GM12878 (cell line): ENCODE measurements around the gene FYTTD1. TPM values are rescaled to one million over a fixed set of nuclear protein-coding genes. Genes with fewer than 3 reads are reported as not detected.

Experiments
- ATF7 ChIP-seq: fragments of 450-650 bp; IDR thresholded peaks from 2 replicates; pipeline ENCODE4 v1.6.1; 2016; ENCODE audit warnings: low read depth, mild to moderate bottlenecking
- BRCA1 ChIP-seq: IDR thresholded peaks from 2 replicates; pipeline ENCODE4 v1.6.1; 2011; ENCODE audit warnings: low read depth, low read length, improper control_type of control experiment
- CBX3 ChIP-seq: fragments of 200-600 bp; sonication (generic); IDR thresholded peaks from 2 replicates; pipeline ENCODE4 v1.6.1; 2016; ENCODE audit warnings: low read depth, borderline replicate concordance
- CEBPB ChIP-seq, 2 experiments: fragments of 150-350 bp in 1 of 2; IDR thresholded peaks; 2 replicates each; pipeline ENCODE4 v1.6.1; 2012 to 2014; ENCODE audit warnings: low read depth in 2 of 2, low read length in 2 of 2, borderline replicate concordance in 1 of 2, inconsistent platforms in 1 of 2
- CHD2 ChIP-seq: IDR thresholded peaks from 2 replicates; pipeline ENCODE4 v1.6.1; 2011; ENCODE audit warnings: low read depth, low read length, improper control_type of control experiment, borderline replicate concordance
- EED ChIP-seq: sonication (generic); IDR thresholded peaks from 2 replicates; pipeline ENCODE4 v1.6.1; 2016; ENCODE audit warnings: antibody characterized with exemption, low read depth
- ETV6 ChIP-seq, 2 experiments: fragments of 450-650 bp in 1 of 2; IDR thresholded peaks in 1 of 2; conservative IDR thresholded peaks in 1 of 2; 2 replicates each; pipeline ENCODE4 v1.6.1; 2014; ENCODE audit warnings: antibody characterized with exemption in 1 of 2, borderline replicate concordance in 1 of 2, low read depth in 1 of 2, mild to moderate bottlenecking in 1 of 2, moderate library complexity in 1 of 2
- HDAC6 ChIP-seq: fragments of 200-600 bp; sonication (generic); IDR thresholded peaks from one replicate; pipeline ENCODE4 v1.8.0; 2017; ENCODE audit warnings: antibody characterized with exemption; ENCODE audit not compliant: unreplicated experiment
- JUND ChIP-seq: IDR thresholded peaks from 2 replicates; pipeline ENCODE4 v1.6.1; 2012; ENCODE audit warnings: low read depth, mild to moderate bottlenecking, low read length, improper control_type of control experiment, moderate library complexity
- MEF2A ChIP-seq: IDR thresholded peaks from 2 replicates; pipeline ENCODE4 v1.6.1; 2011; ENCODE audit warnings: low read depth, mild to moderate bottlenecking, low read length, moderate library complexity; ENCODE audit not compliant: insufficient read depth
- NR2C1 ChIP-seq: fragments of 450-650 bp; IDR thresholded peaks from 2 replicates; pipeline ENCODE4 v1.6.1; 2017; ENCODE audit warnings: antibody characterized with exemption, mild to moderate bottlenecking, moderate library complexity
- NR2C2 ChIP-seq: IDR thresholded peaks from 2 replicates; pipeline ENCODE4 v1.6.1; 2011; ENCODE audit warnings: borderline replicate concordance, low read depth; ENCODE audit not compliant: control insufficient read depth, insufficient read length
- NR2F1 ChIP-seq: fragments of 450-650 bp; conservative IDR thresholded peaks from 2 replicates; pipeline ENCODE4 v1.6.1; 2017; ENCODE audit warnings: mild to moderate bottlenecking
- SMARCA5 ChIP-seq: fragments of 450-650 bp; IDR thresholded peaks from 2 replicates; pipeline ENCODE4 v1.6.1; 2017; ENCODE audit warnings: mild to moderate bottlenecking
- SPI1 ChIP-seq: IDR thresholded peaks from 2 replicates; pipeline ENCODE4 v1.6.1; 2011; ENCODE audit warnings: low read depth, mild to moderate bottlenecking, low read length, moderate library complexity, borderline replicate concordance; ENCODE audit not compliant: insufficient read depth
- SREBF2 ChIP-seq: IDR thresholded peaks from 2 replicates; pipeline ENCODE4 v1.6.1; 2012; ENCODE audit warnings: mild to moderate bottlenecking, low read length
- TBL1XR1 ChIP-seq: IDR thresholded peaks from 2 replicates; pipeline ENCODE4 v1.6.1; 2012; ENCODE audit warnings: low read depth, low read length, improper control_type of control experiment
- ZNF384 ChIP-seq: IDR thresholded peaks from 2 replicates; pipeline ENCODE4 v1.6.1; 2012; ENCODE audit warnings: low read depth, mild to moderate bottlenecking, low read length, improper control_type of control experiment, borderline replicate concordance
- polyA plus RNA-seq, 11 experiments: library from polyadenylated mRNA; depleted of rRNA in 4 of 11; unstranded in 6 of 11; stranded (reverse) in 5 of 11; fragments of >200 nt; fragmentation: Nextera tagmentation in 4 of 11; fragmentation: Illumina TruSeq in 1 of 11; extraction: Ambion mirVana in 4 of 11; extraction: Trizol in 1 of 11; gene quantifications; 1 replicate in 1 of 11; 2 replicates in 10 of 11; pipeline versions ENCODE4 v1.2.1 to v1.2.3, GENCODE V29; 2011 to 2016; ENCODE audit warnings: inconsistent platforms in 2 of 11, missing spikeins in 2 of 11, low read depth in 1 of 11
- total RNA-seq, 4 experiments: library from RNA; depleted of rRNA in 3 of 4; stranded (reverse); fragments of >200 nt in 3 of 4; fragmentation: Illumina TruSeq in 1 of 4; extraction: Trizol in 1 of 4; gene quantifications; 2 replicates each; pipeline versions ENCODE4 v1.2.1 to v1.2.3, GENCODE V29; 2013 to 2021
- TF ChIP-seq, protein P1 (sequence below): fragments of 450-650 bp; formaldehyde crosslinking; IDR thresholded peaks from 2 replicates; pipeline ENCODE4 v1.4.0; 2022; ENCODE audit warnings: mild to moderate bottlenecking, moderate library complexity
- TF ChIP-seq, protein P2 (sequence below): IDR thresholded peaks from 2 replicates; pipeline ENCODE4 v1.6.1; 2012; ENCODE audit warnings: low read depth, low read length, improper control_type of control experiment
- TF ChIP-seq, protein P3 (sequence below): fragments of 450-650 bp; IDR thresholded peaks from 2 replicates; pipeline ENCODE4 v1.6.1; 2017; ENCODE audit warnings: low read depth, mild to moderate bottlenecking, moderate library complexity
- TF ChIP-seq, protein P4 (sequence below): IDR thresholded peaks from 2 replicates; pipeline ENCODE4 v1.6.1; 2011; ENCODE audit warnings: borderline replicate concordance, low read depth, mild to moderate bottlenecking, moderate library complexity, low read length; ENCODE audit not compliant: insufficient read depth, poor library complexity, severe bottlenecking

The FYTTD1 gene
- total and polyA plus RNA-seq, 10 of the 15 experiments (the other 5 are each of a cell fraction or from before 2014, with no cell fraction given): 25.5 to 101 (median 59.4) TPM

DNA sequence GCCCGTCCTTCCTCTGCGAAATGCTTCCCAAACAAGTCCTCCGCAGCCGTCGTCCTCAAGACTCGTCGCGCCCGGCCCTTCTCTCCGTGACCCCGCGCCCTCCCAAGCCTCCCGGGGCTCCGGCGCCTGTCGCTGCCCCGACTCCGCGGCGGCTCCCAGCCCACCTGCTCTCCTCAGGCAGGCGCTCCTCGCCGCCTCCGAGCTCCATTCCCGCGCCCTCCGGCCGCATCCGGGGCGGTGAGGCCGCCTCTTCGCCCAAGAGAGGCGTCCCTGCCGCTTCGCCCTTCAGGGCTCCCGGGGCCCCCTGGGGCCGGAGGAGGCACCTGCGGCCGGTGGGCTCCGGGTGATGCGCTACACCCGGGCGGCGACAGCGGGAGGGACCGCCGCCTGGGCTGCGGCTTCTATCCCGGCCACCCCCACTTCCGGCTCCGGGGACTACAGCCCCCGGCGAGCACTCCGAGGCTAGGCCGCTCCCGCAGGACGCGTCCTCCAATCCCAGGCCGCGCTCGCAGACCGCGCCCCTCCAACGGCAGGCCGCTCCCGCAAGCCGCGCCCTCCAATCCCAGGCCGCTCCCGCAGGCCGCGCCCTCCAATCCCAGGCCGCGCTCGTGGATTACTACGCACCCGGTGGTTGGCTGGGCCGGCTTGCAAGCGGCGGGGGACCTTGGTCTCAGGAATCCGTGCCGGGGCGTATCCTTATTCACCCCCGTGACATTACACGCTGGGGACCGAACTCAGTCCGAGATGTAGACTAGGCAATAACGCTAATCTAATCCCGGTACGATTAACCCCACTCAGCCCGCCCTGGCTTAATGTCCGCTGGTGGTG lies 13.0 kb upstream of the FYTTD1 start, which contains the start of gene RUBCN (continued):
- TF ChIP-seq, protein P1, sequence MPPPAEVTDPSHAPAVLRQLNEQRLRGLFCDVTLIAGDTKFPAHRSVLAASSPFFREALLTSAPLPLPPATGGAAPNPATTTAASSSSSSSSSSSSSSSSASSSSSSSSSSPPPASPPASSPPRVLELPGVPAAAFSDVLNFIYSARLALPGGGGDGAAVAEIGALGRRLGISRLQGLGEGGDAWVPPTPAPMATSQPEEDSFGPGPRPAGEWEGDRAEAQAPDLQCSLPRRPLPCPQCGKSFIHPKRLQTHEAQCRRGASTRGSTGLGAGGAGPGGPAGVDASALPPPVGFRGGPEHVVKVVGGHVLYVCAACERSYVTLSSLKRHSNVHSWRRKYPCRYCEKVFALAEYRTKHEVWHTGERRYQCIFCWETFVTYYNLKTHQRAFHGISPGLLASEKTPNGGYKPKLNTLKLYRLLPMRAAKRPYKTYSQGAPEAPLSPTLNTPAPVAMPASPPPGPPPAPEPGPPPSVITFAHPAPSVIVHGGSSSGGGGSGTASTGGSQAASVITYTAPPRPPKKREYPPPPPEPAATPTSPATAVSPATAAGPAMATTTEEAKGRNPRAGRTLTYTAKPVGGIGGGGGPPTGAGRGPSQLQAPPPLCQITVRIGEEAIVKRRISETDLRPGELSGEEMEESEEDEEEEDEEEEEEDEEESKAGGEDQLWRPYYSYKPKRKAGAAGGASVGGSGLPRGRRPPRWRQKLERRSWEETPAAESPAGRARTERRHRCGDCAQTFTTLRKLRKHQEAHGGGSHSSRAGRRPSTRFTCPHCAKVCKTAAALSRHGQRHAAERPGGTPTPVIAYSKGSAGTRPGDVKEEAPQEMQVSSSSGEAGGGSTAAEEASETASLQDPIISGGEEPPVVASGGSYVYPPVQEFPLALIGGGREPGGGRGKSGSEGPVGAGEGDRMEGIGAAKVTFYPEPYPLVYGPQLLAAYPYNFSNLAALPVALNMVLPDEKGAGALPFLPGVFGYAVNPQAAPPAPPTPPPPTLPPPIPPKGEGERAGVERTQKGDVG (CRISPR knock-in tag): no peak
- TF ChIP-seq NR2F1 (peak; percentile 31; the same call in 1 of the 2 replicates), HDAC6 (peak; percentile 66), TBL1XR1 (no peak), JUND (no peak), CEBPB (IDR thresholded peaks at IDR 0.05; ENCODE audit: borderline replicate concordance in 1 of 2, low read depth in 2 of 2, low read length in 2 of 2) (no peak), ZNF384 (no peak), ATF7 (no peak), CHD2 (peak; percentile 70; the same call in 1 of the 2 replicates), SMARCA5 (no peak), NR2C2 (no peak), MEF2A (0 out of 2 replicates have a peak, but pooled peaks have one; percentile 13), ETV6 (conservative IDR thresholded peaks at IDR 0.05 in 1 of 2, IDR thresholded peaks at IDR 0.05 in 1 of 2; ENCODE audit: borderline replicate concordance in 1 of 2, low read depth in 1 of 2) (no peak), BRCA1 (no peak), SPI1 (0 out of 2 replicates have a peak, but pooled peaks have one; percentile 1), NR2C1 (no peak), EED (peak; percentile 4; the same call in 1 of the 2 replicates), CBX3 (no peak), SREBF2 (no peak)
- TF ChIP-seq, protein P2, sequence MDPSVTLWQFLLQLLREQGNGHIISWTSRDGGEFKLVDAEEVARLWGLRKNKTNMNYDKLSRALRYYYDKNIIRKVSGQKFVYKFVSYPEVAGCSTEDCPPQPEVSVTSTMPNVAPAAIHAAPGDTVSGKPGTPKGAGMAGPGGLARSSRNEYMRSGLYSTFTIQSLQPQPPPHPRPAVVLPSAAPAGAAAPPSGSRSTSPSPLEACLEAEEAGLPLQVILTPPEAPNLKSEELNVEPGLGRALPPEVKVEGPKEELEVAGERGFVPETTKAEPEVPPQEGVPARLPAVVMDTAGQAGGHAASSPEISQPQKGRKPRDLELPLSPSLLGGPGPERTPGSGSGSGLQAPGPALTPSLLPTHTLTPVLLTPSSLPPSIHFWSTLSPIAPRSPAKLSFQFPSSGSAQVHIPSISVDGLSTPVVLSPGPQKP: peak; percentile 87
- TF ChIP-seq, protein P3, sequence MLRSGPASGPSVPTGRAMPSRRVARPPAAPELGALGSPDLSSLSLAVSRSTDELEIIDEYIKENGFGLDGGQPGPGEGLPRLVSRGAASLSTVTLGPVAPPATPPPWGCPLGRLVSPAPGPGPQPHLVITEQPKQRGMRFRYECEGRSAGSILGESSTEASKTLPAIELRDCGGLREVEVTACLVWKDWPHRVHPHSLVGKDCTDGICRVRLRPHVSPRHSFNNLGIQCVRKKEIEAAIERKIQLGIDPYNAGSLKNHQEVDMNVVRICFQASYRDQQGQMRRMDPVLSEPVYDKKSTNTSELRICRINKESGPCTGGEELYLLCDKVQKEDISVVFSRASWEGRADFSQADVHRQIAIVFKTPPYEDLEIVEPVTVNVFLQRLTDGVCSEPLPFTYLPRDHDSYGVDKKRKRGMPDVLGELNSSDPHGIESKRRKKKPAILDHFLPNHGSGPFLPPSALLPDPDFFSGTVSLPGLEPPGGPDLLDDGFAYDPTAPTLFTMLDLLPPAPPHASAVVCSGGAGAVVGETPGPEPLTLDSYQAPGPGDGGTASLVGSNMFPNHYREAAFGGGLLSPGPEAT: peak; percentile 36; the same call in 1 of the 2 replicates
- TF ChIP-seq, protein P4, sequence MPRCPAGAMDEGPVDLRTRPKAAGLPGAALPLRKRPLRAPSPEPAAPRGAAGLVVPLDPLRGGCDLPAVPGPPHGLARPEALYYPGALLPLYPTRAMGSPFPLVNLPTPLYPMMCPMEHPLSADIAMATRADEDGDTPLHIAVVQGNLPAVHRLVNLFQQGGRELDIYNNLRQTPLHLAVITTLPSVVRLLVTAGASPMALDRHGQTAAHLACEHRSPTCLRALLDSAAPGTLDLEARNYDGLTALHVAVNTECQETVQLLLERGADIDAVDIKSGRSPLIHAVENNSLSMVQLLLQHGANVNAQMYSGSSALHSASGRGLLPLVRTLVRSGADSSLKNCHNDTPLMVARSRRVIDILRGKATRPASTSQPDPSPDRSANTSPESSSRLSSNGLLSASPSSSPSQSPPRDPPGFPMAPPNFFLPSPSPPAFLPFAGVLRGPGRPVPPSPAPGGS: no peak
